SK-N-SH treated with all-trans-retinoic acid at 6 μM for 48 hours (cell line): ENCODE data around the gene S100A3.

Experiments
- ATAC-seq: fragments of 200-7000 bp; cut with Tn5 transposase; 3 replicates; pipeline ENCODE4 v1.9.1; 2020; ENCODE audit warnings: mild to moderate bottlenecking, moderate library complexity
- ARNTL ChIP-seq: fragments of 450-650 bp; formaldehyde crosslinking; IDR thresholded peaks from 2 replicates; pipeline ENCODE4 v1.5.0; 2020; ENCODE audit warnings: low read depth, mild to moderate bottlenecking, moderate library complexity, borderline replicate concordance
- BACH2 ChIP-seq: fragments of 250-450 bp; sonication (Bioruptor Pico); IDR thresholded peaks from 2 replicates; pipeline ENCODE4 v1.9.0; 2021; ENCODE audit warnings: mild to moderate bottlenecking, borderline replicate concordance
- CSDC2 ChIP-seq: fragments of 250-450 bp; sonication (Bioruptor Pico); IDR thresholded peaks from 2 replicates; pipeline ENCODE4 v1.5.0; 2020; ENCODE audit warnings: mild to moderate bottlenecking, moderate library complexity
- CSRNP3 ChIP-seq: fragments of 250-450 bp; sonication (Bioruptor Pico); IDR thresholded peaks from 2 replicates; pipeline ENCODE4 v1.5.1; 2021; ENCODE audit warnings: mild to moderate bottlenecking, moderate library complexity
- GLIS3 ChIP-seq: fragments of 250-450 bp; sonication (Bioruptor Pico); IDR thresholded peaks from 2 replicates; pipeline ENCODE4 v1.5.0; 2020; ENCODE audit warnings: mild to moderate bottlenecking, moderate library complexity
- OSR1 ChIP-seq: fragments of 250-450 bp; sonication (Bioruptor Pico); IDR thresholded peaks from 2 replicates; pipeline ENCODE4 v1.8.0; 2022; ENCODE audit warnings: moderate library complexity, mild to moderate bottlenecking, inconsistent platforms
- PATZ1 ChIP-seq: fragments of 250-450 bp; sonication (Bioruptor Pico); IDR thresholded peaks from 2 replicates; pipeline ENCODE4 v1.8.0; 2020; ENCODE audit warnings: mild to moderate bottlenecking, moderate library complexity, borderline replicate concordance
- POU6F1 ChIP-seq: fragments of 250-450 bp; sonication (Bioruptor Pico); IDR thresholded peaks from 2 replicates; pipeline ENCODE4 v1.8.0; 2021; ENCODE audit warnings: low read depth, mild to moderate bottlenecking, moderate library complexity, borderline replicate concordance
- RARB ChIP-seq: fragments of 250-450 bp; sonication (Bioruptor Pico); IDR thresholded peaks from 2 replicates; pipeline ENCODE4 v1.8.0; 2021; ENCODE audit warnings: mild to moderate bottlenecking, moderate library complexity
- SNAI2 ChIP-seq: fragments of 250-450 bp; sonication (Bioruptor Pico); IDR thresholded peaks from 2 replicates; pipeline ENCODE4 v1.5.0; 2020; ENCODE audit warnings: mild to moderate bottlenecking, moderate library complexity
- TOX ChIP-seq: fragments of 250-450 bp; sonication (Bioruptor Pico); IDR thresholded peaks from 2 replicates; pipeline ENCODE4 v1.8.0; 2021; ENCODE audit warnings: mild to moderate bottlenecking, moderate library complexity, borderline replicate concordance
- TSHZ2 ChIP-seq: fragments of 250-450 bp; sonication (Bioruptor Pico); IDR thresholded peaks from 2 replicates; pipeline ENCODE4 v1.5.0; 2020; ENCODE audit warnings: mild to moderate bottlenecking, moderate library complexity
- ZC3H10 ChIP-seq: fragments of 250-450 bp; sonication (Bioruptor Pico); IDR thresholded peaks from 2 replicates; pipeline ENCODE4 v1.5.1; 2021; ENCODE audit warnings: mild to moderate bottlenecking, moderate library complexity
- ZFP3 ChIP-seq: fragments of 250-450 bp; sonication (Bioruptor Pico); IDR thresholded peaks from 2 replicates; pipeline ENCODE4 v1.5.0; 2020; ENCODE audit warnings: mild to moderate bottlenecking, moderate library complexity
- ZFP30 ChIP-seq: fragments of 450-650 bp; formaldehyde crosslinking; IDR thresholded peaks from 2 replicates; pipeline ENCODE4 v1.5.0; 2022; ENCODE audit warnings: mild to moderate bottlenecking, moderate library complexity
- ZNF565 ChIP-seq: fragments of 450-650 bp; formaldehyde crosslinking; conservative IDR thresholded peaks from 2 replicates; pipeline ENCODE4 v1.5.0; 2020; ENCODE audit warnings: low read depth, mild to moderate bottlenecking, moderate library complexity
- ZNF70 ChIP-seq: fragments of 450-650 bp; formaldehyde crosslinking; IDR thresholded peaks from 2 replicates; pipeline ENCODE4 v1.5.0; 2020; ENCODE audit warnings: mild to moderate bottlenecking, moderate library complexity

The S100A3 gene

GRCh38 chr1:153565529-153566374, 16.7 kb upstream of the S100A3 start, which contains the start of gene S100A2:
TSS of gene S100A2 (minus strand) at chr1:153565844. CDS start at chr1:153563877, 1,967 bp downstream.
- TF ChIP-seq SNAI2 (CRISPR knock-in tag) (no peak), PATZ1 (CRISPR knock-in tag) (peak; percentile 60; the same call in 1 of the 2 replicates), OSR1 (peak; percentile 80), GLIS3 (no peak), ZFP3 (CRISPR knock-in tag) (peak; percentile 75), CSDC2 (peak; percentile 38; the same call in 1 of the 2 replicates), POU6F1 (CRISPR knock-in tag) (peak; percentile 83; the same call in 1 of the 2 replicates), ZNF565 (0 out of 2 replicates have a peak, but pooled peaks have one; percentile 72), RARB (CRISPR knock-in tag) (no peak), BACH2 (CRISPR knock-in tag) (no peak), TOX (CRISPR knock-in tag) (peak; percentile 67; the same call in 1 of the 2 replicates), CSRNP3 (CRISPR knock-in tag) (no peak), ZFP30 (CRISPR knock-in tag) (no peak)
- ATAC-seq, result peak; percentile 68

GRCh38 chr1:153563991-153564390, 14.9 kb upstream of the S100A3 start:
- TF ChIP-seq ZNF70 (CRISPR knock-in tag) (no peak), ZC3H10 (CRISPR knock-in tag) (no peak), SNAI2 (CRISPR knock-in tag) (no peak), ARNTL (CRISPR knock-in tag) (no peak), CSRNP3 (CRISPR knock-in tag) (no peak), TSHZ2 (CRISPR knock-in tag) (no peak), TOX (CRISPR knock-in tag) (no peak), POU6F1 (CRISPR knock-in tag) (no peak)
- TF ChIP-seq, all 23 proteins: peak for 0

More at GRCh38 chr1:153563991-153564390, 14.9 kb upstream of the S100A3 start:
- ATAC-seq, result no peak
